HG03571 (cell line): ENCODE measurements around the gene SLC22A6.

ENCODE experiments used
- ATAC-seq: cut with Tn5 transposase; IDR thresholded peaks from one replicate; pipeline ENCODE4 v1.9.1; 2021; ENCODE audit not compliant: unreplicated experiment

Gene SLC22A6

GRCh38 chr11:62984451-62984991 lies at the start of gene SLC22A6:
TSS of gene SLC22A6 (minus strand) at chr11:62984967. CDS start at chr11:62984690, 277 bp downstream.
- ATAC-seq = no peak

- ATAC-seq = no peak
Measured at GRCh38 chr11:63032457-63032856, 47.7 kb upstream of the SLC22A6 start.

GRCh38 chr11:63023841-63024648 lies 39.3 kb upstream of the SLC22A6 start:
- no peak for ATAC-seq

- ATAC-seq = no peak
Measured at GRCh38 chr11:63023222-63023814, 38.6 kb upstream of the SLC22A6 start.

GRCh38 chr11:63022441-63022840 lies 37.7 kb upstream of the SLC22A6 start:
- ATAC-seq = no peak

- no peak for ATAC-seq
Measured at GRCh38 chr11:63020671-63021291, 36.0 kb upstream of the SLC22A6 start.

- no peak for ATAC-seq
Measured at GRCh38 chr11:63019506-63019905, 34.7 kb upstream of the SLC22A6 start.

- ATAC-seq = no peak
Measured at GRCh38 chr11:63017306-63017974, 32.7 kb upstream of the SLC22A6 start.

GRCh38 chr11:63015521-63016215 lies 30.9 kb upstream of the SLC22A6 start, which contains the start of gene SLC22A8:
TSS of gene SLC22A8 (minus strand) at chr11:63015841. CDS start at chr11:63014958, 883 bp downstream.
- ATAC-seq = no peak

- ATAC-seq = no peak
Measured at GRCh38 chr11:63014408-63015055, 29.8 kb upstream of the SLC22A6 start.

- ATAC-seq = no peak
Measured at GRCh38 chr11:63012839-63013238, 28.1 kb upstream of the SLC22A6 start.

GRCh38 chr11:63012430-63012829 lies 27.7 kb upstream of the SLC22A6 start:
- ATAC-seq = no peak

GRCh38 chr11:63010934-63011439 lies 26.2 kb upstream of the SLC22A6 start:
- no peak for ATAC-seq

- no peak for ATAC-seq
Measured at GRCh38 chr11:63007920-63008319, 23.2 kb upstream of the SLC22A6 start.

GRCh38 chr11:63001456-63001855 lies 16.7 kb upstream of the SLC22A6 start:
- ATAC-seq = no peak

- ATAC-seq = no peak
Measured at GRCh38 chr11:62999649-63000048, 14.9 kb upstream of the SLC22A6 start.

GRCh38 chr11:62999156-62999555 lies 14.4 kb upstream of the SLC22A6 start:
- ATAC-seq = no peak

- ATAC-seq = no peak
Measured at GRCh38 chr11:62996271-62996670, 11.5 kb upstream of the SLC22A6 start.

- ATAC-seq = no peak
Measured at GRCh38 chr11:62994775-62995174, 10.0 kb upstream of the SLC22A6 start.

GRCh38 chr11:62988276-62988675 lies 3.5 kb upstream of the SLC22A6 start:
- no peak for ATAC-seq
